ENCODE results near the gene PLEKHJ1. TPM values are rescaled to one million over a fixed set of nuclear protein-coding genes. Genes with fewer than 3 reads are reported as not detected.

PLEKHJ1 gene
- total RNA-seq = 10 to 100 TPM; 21.0 to 78.2 (median 47.3) TPM

- no peak for TF ChIP-seq CTCF (IDR thresholded peaks at IDR 0.05; ENCODE audit: low read depth)
Measured at GRCh38 chr19:2236314-2237050, at the start of gene PLEKHJ1, which contains the start of gene SF3A2. Gene PLEKHJ1, minus strand, starts transcription at chr19:2236329. Its CDS starts 81 bp downstream, at chr19:2236248. Gene SF3A2, plus strand, starts transcription at chr19:2236824. Its CDS starts 6,595 bp downstream, at chr19:2243419.

GRCh38 chr19:2283835-2284507 is 47.8 kb upstream of the PLEKHJ1 start:
- no peak for TF ChIP-seq CTCF (IDR thresholded peaks at IDR 0.05; ENCODE audit: low read depth)

GRCh38 chr19:2282862-2283237 is 46.7 kb upstream of the PLEKHJ1 start:
- TF ChIP-seq CTCF (IDR thresholded peaks at IDR 0.05; ENCODE audit: low read depth) = no peak

- TF ChIP-seq CTCF (IDR thresholded peaks at IDR 0.05; ENCODE audit: low read depth) = no peak
Measured at GRCh38 chr19:2282062-2282861, 46.1 kb upstream of the PLEKHJ1 start, which contains the start of gene PEAK3. Gene PEAK3, minus strand, starts transcription at chr19:2282175. Its CDS starts 1,244 bp downstream, at chr19:2280931.

GRCh38 chr19:2280633-2281264 is 44.6 kb upstream of the PLEKHJ1 start:
- no peak for TF ChIP-seq CTCF (IDR thresholded peaks at IDR 0.05; ENCODE audit: low read depth)

- no peak for TF ChIP-seq CTCF (IDR thresholded peaks at IDR 0.05; ENCODE audit: low read depth)
Measured at GRCh38 chr19:2278459-2279158, 42.5 kb upstream of the PLEKHJ1 start.
